HCT116 (cell line): ENCODE measurements around the gene NTSR2. TPM values are rescaled to one million over a fixed set of nuclear protein-coding genes. Genes with fewer than 3 reads are reported as not detected.

Experiments used
- ATAC-seq: fragments of 200-7000 bp; cut with Tn5 transposase; 2 replicates; pipeline ENCODE4 v1.9.1; 2020; ENCODE audit warnings: mild to moderate bottlenecking, moderate library complexity
- BruUV-seq: library from RNA; stranded (reverse); fragments of 400-500 nt; replicated peaks from 2 replicates; lab custom pipeline; 2021; lab: Mats Ljungman, UMichigan
- CTCF ChIA-PET: fragments of 300-600 bp; sonication (Branson Sonifier 250); formaldehyde crosslinking; loops from one replicate; lab custom pipeline; 2021; ENCODE audit warnings: antibody characterized with exemption; lab: Charles Lee
- POLR2A ChIA-PET: fragments of 300-600, 350-600 bp; sonication (Branson Sonifier 250); formaldehyde crosslinking; loops from one replicate; lab custom pipeline; 2021; ENCODE audit warnings: antibody characterized with exemption; lab: Charles Lee
- RAD21 ChIA-PET, 2 experiments: fragments of 300-600 bp; sonication (Branson Sonifier 250); formaldehyde crosslinking; loops; one replicate each; lab custom pipeline; 2023; ENCODE audit warnings: low total read pairs in 2 of 2; ENCODE audit not compliant: uncharacterized antibody in 2 of 2, unreplicated experiment in 2 of 2, low non-redundant PET in 1 of 2; lab: Charles Lee
- DNase-seq: peaks from one replicate; pipeline ENCODE4 v3.0.0-alpha.2; 2010; ENCODE audit warnings: low read depth, low spot score
- H2AFZ ChIP-seq: fragments of 200-600 bp; shearing (Covaris generic), sonication (generic); 2 replicates; pipeline ENCODE4 v1.6.1; 2017; ENCODE audit warnings: low read depth, mixed run types, mixed read lengths, antibody characterized with exemption, low read length; ENCODE audit not compliant: poor library complexity, severe bottlenecking
- H3K27ac ChIP-seq: 2 replicates; pipeline ENCODE4 v1.5.1; 2012; ENCODE audit warnings: low read depth, low read length
- H3K27me3 ChIP-seq: fragments of 200-600 bp; sonication (generic); 2 replicates; pipeline ENCODE4 v1.6.1; 2016; ENCODE audit warnings: mixed run types, low read length, mixed read lengths; ENCODE audit not compliant: insufficient read depth
- H3K36me3 ChIP-seq, 2 experiments: fragments of 200-500 bp in 1 of 2; fragments of 200-600 bp in 1 of 2; sonication (Bioruptor generic) in 1 of 2; sonication (generic) in 1 of 2; 2 replicates each; pipeline versions ENCODE4 v1.5.1 to v1.6.1; 2014 to 2016; ENCODE audit warnings: low read length in 2 of 2, inconsistent platforms in 1 of 2, mixed read lengths in 1 of 2, mixed run types in 1 of 2; ENCODE audit not compliant: insufficient read depth in 2 of 2, control insufficient read depth in 1 of 2
- H3K4me1 ChIP-seq, 2 experiments: fragments of 200-600 bp in 1 of 2; sonication (generic) in 1 of 2; 2 replicates each; pipeline versions ENCODE4 v1.5.1 to v1.6.1; 2012 to 2017; ENCODE audit warnings: low read length in 2 of 2, inconsistent platforms in 1 of 2, mild to moderate bottlenecking in 1 of 2, mixed read lengths in 1 of 2, mixed run types in 1 of 2, moderate library complexity in 1 of 2; ENCODE audit not compliant: insufficient read depth in 2 of 2, control insufficient read depth in 1 of 2
- H3K4me2 ChIP-seq: fragments of 200-600 bp; sonication (generic); 2 replicates; pipeline ENCODE4 v1.6.1; 2017; ENCODE audit warnings: mixed run types, low read length, mixed read lengths
- H3K4me3 ChIP-seq, 2 experiments: fragments of 200-600 bp in 1 of 2; sonication (generic) in 1 of 2; replicated peaks in 1 of 2; 2 replicates each; pipeline ENCODE4 v1.5.1; 2011 to 2016; ENCODE audit warnings: low read length in 2 of 2, control low read depth in 1 of 2, low read depth in 1 of 2, mild to moderate bottlenecking in 1 of 2, mixed read lengths in 1 of 2, mixed run types in 1 of 2
- H3K79me2 ChIP-seq: fragments of 200-600 bp; sonication (generic); 2 replicates; pipeline ENCODE4 v1.6.1; 2017; ENCODE audit warnings: mild to moderate bottlenecking, mixed run types, low read length, moderate library complexity, mixed read lengths; ENCODE audit not compliant: insufficient read depth
- H3K9ac ChIP-seq: fragments of 200-600 bp; sonication (generic); 2 replicates; pipeline ENCODE4 v1.6.1; 2016; ENCODE audit warnings: low read length, mixed read lengths
- H3K9me2 ChIP-seq: fragments of 200-600 bp; sonication (generic), shearing (Covaris generic); 2 replicates; pipeline ENCODE4 v1.6.1; 2017; ENCODE audit warnings: mixed run types, mild to moderate bottlenecking, moderate library complexity; ENCODE audit not compliant: insufficient read depth
- H3K9me3 ChIP-seq, 2 experiments: fragments of 200-500 bp in 1 of 2; fragments of 200-600 bp in 1 of 2; sonication (Bioruptor generic) in 1 of 2; sonication (generic) in 1 of 2; 2 replicates each; pipeline ENCODE4 v1.6.1; 2014 to 2017; ENCODE audit warnings: low read length in 2 of 2, mixed read lengths in 2 of 2, inconsistent platforms in 1 of 2, low read depth in 1 of 2, mild to moderate bottlenecking in 1 of 2, mixed run types in 1 of 2, moderate library complexity in 1 of 2; ENCODE audit not compliant: control insufficient read depth in 1 of 2, insufficient read depth in 1 of 2
- H4K20me1 ChIP-seq: fragments of 200-600 bp; sonication (generic), shearing (Covaris generic); 2 replicates; pipeline ENCODE4 v1.6.1; 2017; ENCODE audit warnings: mixed run types, mild to moderate bottlenecking, moderate library complexity; ENCODE audit not compliant: insufficient read depth
- ELF1 ChIP-seq: IDR thresholded peaks from 2 replicates; pipeline ENCODE4 v1.6.1; 2012; ENCODE audit warnings: low read depth, borderline replicate concordance
- EZH2phosphoT487 ChIP-seq: fragments of 200-600 bp; IDR thresholded peaks from 2 replicates; pipeline ENCODE4 v1.6.1; 2018; ENCODE audit warnings: antibody characterized with exemption, borderline replicate concordance
- FOSL1 ChIP-seq: IDR thresholded peaks from 2 replicates; pipeline ENCODE4 v1.6.1; 2012; ENCODE audit warnings: low read depth
- JUND ChIP-seq: IDR thresholded peaks from 2 replicates; pipeline ENCODE4 v1.6.1; 2012
- POLR2A ChIP-seq: IDR thresholded peaks from 2 replicates; pipeline ENCODE4 v1.7.0; 2011; ENCODE audit warnings: borderline replicate concordance; ENCODE audit not compliant: insufficient read depth, insufficient read length; ENCODE audit errors: extremely low read depth
- REST ChIP-seq: IDR thresholded peaks from 2 replicates; pipeline ENCODE4 v1.6.1; 2012; ENCODE audit warnings: low read depth
- TCF7L2 ChIP-seq: IDR thresholded peaks from 2 replicates; pipeline ENCODE4 v1.7.0; 2011; ENCODE audit warnings: borderline replicate concordance, inconsistent platforms; ENCODE audit not compliant: insufficient read depth, insufficient read length; ENCODE audit errors: extremely low read depth
- ZBTB33 ChIP-seq: IDR thresholded peaks from 2 replicates; pipeline ENCODE4 v1.6.1; 2011; ENCODE audit warnings: mild to moderate bottlenecking, low read length, moderate library complexity; ENCODE audit not compliant: insufficient replicate concordance; ENCODE audit errors: extremely low read depth
- intact Hi-C: fragments of 100-400 bp; cut with micrococcal nuclease; formaldehyde crosslinking; loops from 2 replicates; pipeline ENCODE4 v1.10.0; 2022
- total RNA-seq: library from RNA; stranded (reverse); gene quantifications from one replicate; pipeline ENCODE4 v1.2.1, GENCODE V29; 2021; ENCODE audit not compliant: unreplicated experiment

NTSR2 gene
- total RNA-seq, 1 experiment from 2014 or later: not detected

GRCh38 chr2:11696736-11697102 is 26.7 kb upstream of the NTSR2 start (continued):
- TF ChIP-seq ZBTB33: no peak
- TF ChIP-seq TCF7L2: no peak
- TF ChIP-seq EZH2phosphoT487: no peak

DNA sequence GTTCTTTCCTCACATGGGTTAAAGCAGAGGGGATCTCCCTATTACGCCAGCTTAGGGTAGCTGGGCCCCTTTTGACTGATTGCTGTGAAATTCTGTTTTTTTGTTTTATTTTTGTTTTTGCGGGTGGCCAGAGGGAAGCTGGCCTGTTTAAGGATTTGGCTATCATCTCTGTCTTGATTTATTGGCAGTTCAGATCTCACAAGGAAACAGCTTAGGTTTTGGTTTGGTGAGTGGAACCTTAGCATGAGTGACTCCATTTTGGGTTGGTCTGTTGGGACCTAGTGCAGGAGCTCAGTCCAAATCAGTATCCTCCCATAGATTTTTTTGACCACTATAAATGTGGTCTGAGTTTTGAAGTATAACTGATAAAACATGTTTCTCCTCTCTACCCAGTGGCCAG is 25.6 kb upstream of the NTSR2 start:
- Histone ChIP-seq H3K9ac (no peak overlapping the region), H3K79me2 (no peaks in the 10 kb centered on the region), H3K9me2 (no peaks in the 10 kb centered on the region), H3K27ac (no peak overlapping the region), H3K27me3 (no peaks in the 10 kb centered on the region)
- TF ChIP-seq ELF1 (no peak), POLR2A (no peak), TCF7L2 (no peak), REST (no peak), FOSL1 (no peak), JUND (no peak)
- TF ChIP-seq, all 23 proteins: peak for 0
- H4K20me1 ChIP-seq: no peaks in the 10 kb centered on the region
- H3K9me3 ChIP-seq: no peaks in the 10 kb centered on the region
- RAD21 ChIA-PET: no interaction called here
- intact Hi-C loops: no loop called here
- POLR2A ChIA-PET: no interaction called here
- no peak overlapping the region for H3K4me3 ChIP-seq
- CTCF ChIA-PET: no interaction called here
- no peak overlapping the region for H2AFZ ChIP-seq
- no peak overlapping the region for H3K4me2 ChIP-seq
- peaks cover 4 to 20% of the 10 kb centered on the region in 2 experiments; a peak in 3 of 4 replicates for H3K4me1 ChIP-seq
- no peak for DNase-seq
- BruUV-seq: no TSS peak
- no peaks in the 10 kb centered on the region for H3K36me3 ChIP-seq
- no peak for ATAC-seq
